ENCODE measurements around the gene XIAP. TPM values are rescaled to one million over a fixed set of nuclear protein-coding genes. Genes with fewer than 3 reads are reported as not detected.
A peak's percentile ranks its signal among the peaks of the same experiment; 100 is the strongest.
"Not testable (repeated sequence)": the region's sequence is repeated elsewhere in the genome, so short reads cannot be mapped to it uniquely, and the experiment has no call there.

Gene XIAP
- total and polyA plus RNA-seq, 3 experiments from 2014 or later = 10.8 to 34.9 (median 33.0) TPM

GRCh38 chrX:123878252-123878721, 18.4 kb downstream of the XIAP start:
- H3K36me3 Mint-ChIP-seq = peaks cover 0 to 14% (median 0%) of the 10 kb centered on the region in 3 donors
- peak overlapping the region; percentile 11 to 91 (median 79) for H3K27ac Mint-ChIP-seq
- peak in 2 of 5 donors; percentile 21 to 26 for DNase-seq
- no peaks in the 10 kb centered on the region for H3K27me3 Mint-ChIP-seq
- Histone ChIP-seq H3K4me1 (ENCODE audit: insufficient read depth, low read length) (peaks cover 14% of the 10 kb centered on the region), H3K27me3 (ENCODE audit: insufficient read depth, low read length, poor library complexity, severe bottlenecking) (no peaks in the 10 kb centered on the region), H3K36me3 (ENCODE audit: insufficient read depth, low read length) (no peaks in the 10 kb centered on the region), H3K27ac (ENCODE audit: low read depth, low read length) (no peak overlapping the region), H3K9me3 (ENCODE audit: low read length) (no peaks in the 10 kb centered on the region), H3K4me3 (ENCODE audit: low read length) (no peak overlapping the region)
- H3K9me3 Mint-ChIP-seq = no peaks in the 10 kb centered on the region
- H3K4me3 Mint-ChIP-seq = peak overlapping the region; percentile 39 to 75 (median 66)
- ChIA-PET CTCF (no interaction called here), POLR2A (no interaction called here)
- peaks cover 21 to 36% (median 31%) of the 10 kb centered on the region in 3 donors for H3K4me1 Mint-ChIP-seq

- Mint-ChIP-seq H3K9me3 (no peaks in the 10 kb centered on the region), H3K4me1 (peaks cover 20 to 33% (median 27%) of the 10 kb centered on the region in 3 donors), H3K27ac (peak overlapping the region in 1 of 8 donors; percentile 76), H3K4me3 (peak overlapping the region in 1 of 7 donors; percentile 68), H3K36me3 (peaks cover 0 to 20% (median 0%) of the 10 kb centered on the region in 3 donors), H3K27me3 (no peaks in the 10 kb centered on the region)
- CTCF ChIA-PET = no interaction called here
- no peaks in the 10 kb centered on the region for H3K9me3 ChIP-seq (ENCODE audit: low read length)
- no peaks in the 10 kb centered on the region for H3K27me3 ChIP-seq (ENCODE audit: insufficient read depth, low read length, poor library complexity, severe bottlenecking)
- POLR2A ChIA-PET = no interaction called here
- no peaks in the 10 kb centered on the region for H3K36me3 ChIP-seq (ENCODE audit: insufficient read depth, low read length)
- no peak for DNase-seq
- no peak overlapping the region for H3K4me3 ChIP-seq (ENCODE audit: low read length)
- no peak overlapping the region for H3K27ac ChIP-seq (ENCODE audit: low read depth, low read length)
- peaks cover 14% of the 10 kb centered on the region for H3K4me1 ChIP-seq (ENCODE audit: insufficient read depth, low read length)
These were observed 21.5 kb downstream of the XIAP start for GRCh38 chrX:123881330-123881729.

GRCh38 chrX:123882391-123882790, 22.5 kb downstream of the XIAP start:
- POLR2A ChIA-PET = no interaction called here
- Histone ChIP-seq H3K9me3 (ENCODE audit: low read length) (no peaks in the 10 kb centered on the region), H3K4me3 (ENCODE audit: low read length) (no peak overlapping the region), H3K4me1 (ENCODE audit: insufficient read depth, low read length) (peaks cover 14% of the 10 kb centered on the region), H3K27ac (ENCODE audit: low read depth, low read length) (no peak overlapping the region), H3K27me3 (ENCODE audit: insufficient read depth, low read length, poor library complexity, severe bottlenecking) (no peaks in the 10 kb centered on the region), H3K36me3 (ENCODE audit: insufficient read depth, low read length) (no peaks in the 10 kb centered on the region)
- Mint-ChIP-seq H3K9me3 (no peaks in the 10 kb centered on the region), H3K4me3 (no peak overlapping the region), H3K27ac (peak overlapping the region in 4 of 8 donors; percentile 2 to 38 (median 20)), H3K27me3 (no peaks in the 10 kb centered on the region), H3K36me3 (peaks cover 0 to 18% (median 0%) of the 10 kb centered on the region in 3 donors), H3K4me1 (peaks cover 16 to 29% (median 22%) of the 10 kb centered on the region in 3 donors)
- no peak for DNase-seq
- CTCF ChIA-PET = no interaction called here

- Histone ChIP-seq H3K36me3 (ENCODE audit: insufficient read depth, low read length) (no peaks in the 10 kb centered on the region), H3K27me3 (ENCODE audit: insufficient read depth, low read length, poor library complexity, severe bottlenecking) (no peaks in the 10 kb centered on the region), H3K9me3 (ENCODE audit: low read length) (no peaks in the 10 kb centered on the region), H3K4me3 (ENCODE audit: low read length) (no peak overlapping the region), H3K27ac (ENCODE audit: low read depth, low read length) (no peak overlapping the region), H3K4me1 (ENCODE audit: insufficient read depth, low read length) (no peaks in the 10 kb centered on the region)
- Mint-ChIP-seq H3K27me3 (no peaks in the 10 kb centered on the region), H3K27ac (peak overlapping the region in 1 of 8 donors; percentile 38), H3K4me1 (peaks cover 3 to 15% (median 9%) of the 10 kb centered on the region in 3 donors), H3K9me3 (no peaks in the 10 kb centered on the region), H3K4me3 (no peak overlapping the region), H3K36me3 (peaks cover 0 to 27% (median 2%) of the 10 kb centered on the region in 3 donors)
- ChIA-PET CTCF (no interaction called here), POLR2A (no interaction called here)
- peak in 2 of 5 donors; percentile 26 to 49 for DNase-seq
These were observed 25.1 kb downstream of the XIAP start for GRCh38 chrX:123884809-123885408.

- Histone ChIP-seq H3K27ac (ENCODE audit: low read depth, low read length) (no peak overlapping the region), H3K4me1 (ENCODE audit: insufficient read depth, low read length) (no peaks in the 10 kb centered on the region), H3K36me3 (ENCODE audit: insufficient read depth, low read length) (no peaks in the 10 kb centered on the region), H3K9me3 (ENCODE audit: low read length) (no peaks in the 10 kb centered on the region), H3K27me3 (ENCODE audit: insufficient read depth, low read length, poor library complexity, severe bottlenecking) (no peaks in the 10 kb centered on the region), H3K4me3 (ENCODE audit: low read length) (no peak overlapping the region)
- peaks cover 0 to 2% of the 10 kb centered on the region in 2 donors for H3K27me3 Mint-ChIP-seq
- H3K4me1 Mint-ChIP-seq = peaks cover 0 to 5% (median 0%) of the 10 kb centered on the region in 3 donors
- H3K4me3 Mint-ChIP-seq = no peak overlapping the region
- H3K27ac Mint-ChIP-seq = no peak overlapping the region
- DNase-seq = no peak
- ChIA-PET CTCF (no interaction called here), POLR2A (no interaction called here)
- peaks cover 0 to 54% (median 2%) of the 10 kb centered on the region in 3 donors for H3K36me3 Mint-ChIP-seq
- H3K9me3 Mint-ChIP-seq = no peaks in the 10 kb centered on the region
These were observed 39.8 kb downstream of the XIAP start for GRCh38 chrX:123899701-123900100.

- CTCF ChIA-PET; DNase-seq; H3K27ac Mint-ChIP-seq; POLR2A ChIA-PET; H3K4me1 ChIP-seq (ENCODE audit: insufficient read depth, low read length); H3K36me3 ChIP-seq (ENCODE audit: insufficient read depth, low read length); H3K27me3 ChIP-seq (ENCODE audit: insufficient read depth, low read length, poor library complexity, severe bottlenecking); H3K9me3 ChIP-seq (ENCODE audit: low read length); H3K27me3 Mint-ChIP-seq; H3K27ac ChIP-seq (ENCODE audit: low read depth, low read length); H3K9me3 Mint-ChIP-seq; H3K4me3 ChIP-seq (ENCODE audit: low read length); H3K4me3 Mint-ChIP-seq: not testable (repeated sequence)
- H3K36me3 Mint-ChIP-seq = peaks cover 0 to 63% (median 0%) of the 10 kb centered on the region in 3 donors
- H3K4me1 Mint-ChIP-seq = peaks cover 5 to 14% (median 11%) of the 10 kb centered on the region in 3 donors
These were observed 43.4 kb downstream of the XIAP start for GRCh38 chrX:123903261-123903660.

GRCh38 chrX:123905332-123905731, 45.5 kb downstream of the XIAP start:
- no peak overlapping the region for H3K4me3 Mint-ChIP-seq
- H3K27me3 Mint-ChIP-seq = peaks cover 0 to 2% of the 10 kb centered on the region in 2 donors
- H3K36me3 Mint-ChIP-seq = peaks cover 0 to 64% (median 0%) of the 10 kb centered on the region in 3 donors
- ChIA-PET CTCF (no interaction called here), POLR2A (no interaction called here)
- Histone ChIP-seq H3K9me3 (ENCODE audit: low read length) (no peaks in the 10 kb centered on the region), H3K27ac (ENCODE audit: low read depth, low read length) (no peak overlapping the region), H3K27me3 (ENCODE audit: insufficient read depth, low read length, poor library complexity, severe bottlenecking) (no peaks in the 10 kb centered on the region), H3K4me3 (ENCODE audit: low read length) (no peak overlapping the region), H3K36me3 (ENCODE audit: insufficient read depth, low read length) (no peaks in the 10 kb centered on the region), H3K4me1 (ENCODE audit: insufficient read depth, low read length) (no peaks in the 10 kb centered on the region)
- no peaks in the 10 kb centered on the region for H3K9me3 Mint-ChIP-seq
- DNase-seq = no peak
- peak overlapping the region in 3 of 8 donors; percentile 7 to 77 (median 9) for H3K27ac Mint-ChIP-seq
- peaks cover 5 to 14% (median 11%) of the 10 kb centered on the region in 3 donors for H3K4me1 Mint-ChIP-seq

- H3K4me1 Mint-ChIP-seq = peaks cover 5 to 14% (median 11%) of the 10 kb centered on the region in 3 donors
- H3K4me1 ChIP-seq (ENCODE audit: insufficient read depth, low read length) = no peaks in the 10 kb centered on the region
- H3K27ac Mint-ChIP-seq = peak overlapping the region in 5 of 8 donors; percentile 3 to 77 (median 43)
- no peaks in the 10 kb centered on the region for H3K9me3 Mint-ChIP-seq
- H3K36me3 ChIP-seq (ENCODE audit: insufficient read depth, low read length) = no peaks in the 10 kb centered on the region
- H3K27me3 ChIP-seq (ENCODE audit: insufficient read depth, low read length, poor library complexity, severe bottlenecking) = no peaks in the 10 kb centered on the region
- ChIA-PET POLR2A (no interaction called here), CTCF (no interaction called here)
- H3K27me3 Mint-ChIP-seq = peaks cover 0 to 2% of the 10 kb centered on the region in 2 donors
- no peaks in the 10 kb centered on the region for H3K9me3 ChIP-seq (ENCODE audit: low read length)
- no peak overlapping the region for H3K4me3 ChIP-seq (ENCODE audit: low read length)
- no peak overlapping the region for H3K27ac ChIP-seq (ENCODE audit: low read depth, low read length)
- H3K4me3 Mint-ChIP-seq = no peak overlapping the region
- DNase-seq = no peak
- peaks cover 0 to 56% (median 0%) of the 10 kb centered on the region in 3 donors for H3K36me3 Mint-ChIP-seq
These were observed 46.9 kb downstream of the XIAP start for GRCh38 chrX:123906557-123907316.
